ENCODE measurements around the gene MTRFR.
A peak's percentile ranks its signal among the peaks of the same experiment; 100 is the strongest.

Gene MTRFR

GRCh38 chr12:123232472-123232806, 797 bp upstream of the MTRFR start:
- Histone ChIP-seq H2AFZ (peak overlapping the region; percentile 88), H3K4me1 (peaks cover 4% of the 10 kb centered on the region), H3K27ac (peak overlapping the region; percentile 66), H3K9ac (peak overlapping the region; percentile 13), H3K9me3 (ENCODE audit: control insufficient read depth, low read length) (no peaks in the 10 kb centered on the region), H3K4me3 (ENCODE audit: low read depth, low read length) (peak overlapping the region; percentile 88), H3K79me2 (peaks cover 16% of the 10 kb centered on the region), H3K4me2 (ENCODE audit: low read length) (peak overlapping the region; percentile 81), H3K27me3 (ENCODE audit: control insufficient read depth, insufficient read depth, low read length) (no peaks in the 10 kb centered on the region), H3K36me3 (ENCODE audit: control insufficient read depth, insufficient read depth, low read length) (no peaks in the 10 kb centered on the region)
- no peak for TF ChIP-seq CTCF (IDR thresholded peaks at IDR 0.05)

GRCh38 chr12:123233505-123234308, 471 bp downstream of the MTRFR start:
- Histone ChIP-seq H3K9me3 (ENCODE audit: control insufficient read depth, low read length) (no peaks in the 10 kb centered on the region), H3K27me3 (ENCODE audit: control insufficient read depth, insufficient read depth, low read length) (no peaks in the 10 kb centered on the region), H3K4me3 (ENCODE audit: low read depth, low read length) (peak overlapping the region; percentile 88), H3K4me2 (ENCODE audit: low read length) (peak overlapping the region; percentile 69), H3K79me2 (peaks cover 19% of the 10 kb centered on the region), H3K36me3 (ENCODE audit: control insufficient read depth, insufficient read depth, low read length) (no peaks in the 10 kb centered on the region), H3K9ac (peak overlapping the region; percentile 64), H3K27ac (peak overlapping the region; percentile 74), H3K4me1 (peaks cover 4% of the 10 kb centered on the region), H2AFZ (peak overlapping the region; percentile 88)
- no peak for TF ChIP-seq CTCF (IDR thresholded peaks at IDR 0.05)

- H3K79me2 ChIP-seq = peaks cover 23% of the 10 kb centered on the region
- H3K4me1 ChIP-seq = no peaks in the 10 kb centered on the region
- no peak overlapping the region for H3K9ac ChIP-seq
- no peak overlapping the region for H3K4me3 ChIP-seq (ENCODE audit: low read depth, low read length)
- H3K27ac ChIP-seq = no peak overlapping the region
- peak; percentile 82 for TF ChIP-seq CTCF (IDR thresholded peaks at IDR 0.05)
- no peaks in the 10 kb centered on the region for H3K27me3 ChIP-seq (ENCODE audit: control insufficient read depth, insufficient read depth, low read length)
- H2AFZ ChIP-seq = no peak overlapping the region
- no peaks in the 10 kb centered on the region for H3K9me3 ChIP-seq (ENCODE audit: control insufficient read depth, low read length)
- peak overlapping the region; percentile 13 for H3K4me2 ChIP-seq (ENCODE audit: low read length)
- H3K36me3 ChIP-seq (ENCODE audit: control insufficient read depth, insufficient read depth, low read length) = no peaks in the 10 kb centered on the region
Observed at GRCh38 chr12:123237646-123238329, 4.6 kb downstream of the MTRFR start.

- no peak for TF ChIP-seq CTCF (IDR thresholded peaks at IDR 0.05)
- no peak overlapping the region for H2AFZ ChIP-seq
- no peaks in the 10 kb centered on the region for H3K27me3 ChIP-seq (ENCODE audit: control insufficient read depth, insufficient read depth, low read length)
- no peak overlapping the region for H3K4me2 ChIP-seq (ENCODE audit: low read length)
- no peak overlapping the region for H3K9ac ChIP-seq
- H3K27ac ChIP-seq = no peak overlapping the region
- peaks cover 23% of the 10 kb centered on the region for H3K79me2 ChIP-seq
- H3K9me3 ChIP-seq (ENCODE audit: control insufficient read depth, low read length) = no peaks in the 10 kb centered on the region
- no peak overlapping the region for H3K4me3 ChIP-seq (ENCODE audit: low read depth, low read length)
- H3K4me1 ChIP-seq = no peaks in the 10 kb centered on the region
- no peaks in the 10 kb centered on the region for H3K36me3 ChIP-seq (ENCODE audit: control insufficient read depth, insufficient read depth, low read length)
Observed at GRCh38 chr12:123238330-123238682, 5.1 kb downstream of the MTRFR start.

Measured in parathyroid adenoma (tissue), 2 donors.